Ovary (tissue), 3 donors: Measurements from ENCODE around the gene ZNF197.

Experiments used
- CTCF ChIP-seq, 3 donors: fragments of 450-650 bp in 2 of 3; fragments of 200-600 bp in 1 of 3; IDR thresholded peaks; one replicate each; pipeline versions ENCODE4 v1.5.1 to v1.8.0; 2016 to 2022; ENCODE audit warnings: antibody characterized with exemption in 3 of 3, mild to moderate bottlenecking in 1 of 3
- EP300 ChIP-seq: sonication (generic); formaldehyde crosslinking; IDR thresholded peaks from one replicate; pipeline ENCODE4 v1.6.1; 2017; ENCODE audit warnings: antibody characterized with exemption
- donor health status: DM: no; HTN: no; CAD: no.

GRCh38 chr3:44669760-44670159 lies 44.9 kb downstream of the ZNF197 start:
- no peak for TF ChIP-seq CTCF (IDR thresholded peaks at IDR 0.05)
- TF ChIP-seq EP300 = no peak
